ENCODE results near the gene ARIH1.
"Not testable (repeated sequence)": the region's sequence is repeated elsewhere in the genome, so short reads cannot be mapped to it uniquely, and the experiment has no call there.

The ARIH1 gene, protein sequence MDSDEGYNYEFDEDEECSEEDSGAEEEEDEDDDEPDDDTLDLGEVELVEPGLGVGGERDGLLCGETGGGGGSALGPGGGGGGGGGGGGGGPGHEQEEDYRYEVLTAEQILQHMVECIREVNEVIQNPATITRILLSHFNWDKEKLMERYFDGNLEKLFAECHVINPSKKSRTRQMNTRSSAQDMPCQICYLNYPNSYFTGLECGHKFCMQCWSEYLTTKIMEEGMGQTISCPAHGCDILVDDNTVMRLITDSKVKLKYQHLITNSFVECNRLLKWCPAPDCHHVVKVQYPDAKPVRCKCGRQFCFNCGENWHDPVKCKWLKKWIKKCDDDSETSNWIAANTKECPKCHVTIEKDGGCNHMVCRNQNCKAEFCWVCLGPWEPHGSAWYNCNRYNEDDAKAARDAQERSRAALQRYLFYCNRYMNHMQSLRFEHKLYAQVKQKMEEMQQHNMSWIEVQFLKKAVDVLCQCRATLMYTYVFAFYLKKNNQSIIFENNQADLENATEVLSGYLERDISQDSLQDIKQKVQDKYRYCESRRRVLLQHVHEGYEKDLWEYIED
- 69.8 to 119 (median 87.4) reads per million in 18 experiments for total RNA-seq

DNA sequence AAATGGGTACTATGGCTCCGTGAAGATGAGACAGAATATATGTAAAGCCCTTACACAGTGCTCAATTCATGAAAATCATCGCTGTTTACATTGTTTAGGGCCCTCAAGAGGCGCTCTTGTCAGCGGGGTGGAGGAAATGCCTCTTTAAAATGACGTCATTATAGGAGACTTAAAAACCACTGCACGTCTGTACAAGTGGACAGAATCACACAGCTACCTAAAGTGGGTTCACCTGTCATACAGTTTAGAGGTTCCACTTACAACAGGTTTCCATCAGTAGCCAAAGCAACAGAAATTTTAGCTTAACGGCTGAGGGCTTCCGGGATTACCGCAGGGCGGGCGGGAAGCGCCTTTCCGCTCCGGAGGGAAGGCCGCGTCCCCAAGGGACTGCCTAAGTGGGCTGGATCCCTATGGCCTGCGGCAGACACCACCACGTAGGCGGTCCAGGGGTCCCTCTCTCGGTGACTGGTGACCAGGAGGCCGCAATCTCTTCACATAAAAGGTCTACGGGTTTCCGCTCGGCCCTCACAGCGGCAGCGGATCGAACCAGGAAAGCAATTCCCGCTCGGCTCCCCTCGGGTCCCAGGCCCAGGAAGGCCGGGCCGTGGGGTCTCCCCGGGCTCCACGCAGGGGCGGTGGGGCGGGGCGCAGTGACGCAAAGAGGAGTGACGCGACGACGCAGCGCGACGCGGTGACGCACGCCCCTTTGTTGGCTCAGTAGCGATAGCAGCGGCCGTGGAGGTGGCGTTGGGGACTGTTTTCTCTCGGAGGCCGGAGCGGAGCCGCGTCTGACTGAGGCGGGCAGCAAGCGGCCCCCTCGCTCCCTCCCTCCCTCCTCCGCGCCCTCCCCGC lies at the start of gene ARIH1:
Gene ARIH1, plus strand, starts transcription at position 717 of the 852 bp plus-strand sequence. CDS start 310 bp downstream, outside the sequence.
- DNase-seq, result peak; percentile 96 to 97

DNA sequence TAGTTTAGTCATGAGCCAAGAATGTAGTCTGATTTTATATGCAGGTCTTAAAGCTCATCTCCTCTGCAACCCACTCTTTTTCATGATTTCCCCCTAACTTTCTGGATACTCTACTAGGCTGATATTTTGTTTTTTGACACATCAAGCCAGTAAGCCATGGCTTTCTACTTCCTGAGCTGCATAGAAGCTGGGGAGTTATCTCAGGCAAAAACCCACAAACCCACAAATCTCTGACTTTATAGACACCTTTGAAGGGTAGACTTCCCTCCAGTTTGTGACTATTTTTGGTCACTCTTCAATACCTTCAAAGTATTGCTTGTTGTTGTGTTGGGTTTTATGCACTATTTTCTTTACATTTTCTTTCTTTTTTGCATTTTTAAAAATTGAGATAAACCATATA lies 47.4 kb upstream of the ARIH1 start:
- no peak for DNase-seq

DNA sequence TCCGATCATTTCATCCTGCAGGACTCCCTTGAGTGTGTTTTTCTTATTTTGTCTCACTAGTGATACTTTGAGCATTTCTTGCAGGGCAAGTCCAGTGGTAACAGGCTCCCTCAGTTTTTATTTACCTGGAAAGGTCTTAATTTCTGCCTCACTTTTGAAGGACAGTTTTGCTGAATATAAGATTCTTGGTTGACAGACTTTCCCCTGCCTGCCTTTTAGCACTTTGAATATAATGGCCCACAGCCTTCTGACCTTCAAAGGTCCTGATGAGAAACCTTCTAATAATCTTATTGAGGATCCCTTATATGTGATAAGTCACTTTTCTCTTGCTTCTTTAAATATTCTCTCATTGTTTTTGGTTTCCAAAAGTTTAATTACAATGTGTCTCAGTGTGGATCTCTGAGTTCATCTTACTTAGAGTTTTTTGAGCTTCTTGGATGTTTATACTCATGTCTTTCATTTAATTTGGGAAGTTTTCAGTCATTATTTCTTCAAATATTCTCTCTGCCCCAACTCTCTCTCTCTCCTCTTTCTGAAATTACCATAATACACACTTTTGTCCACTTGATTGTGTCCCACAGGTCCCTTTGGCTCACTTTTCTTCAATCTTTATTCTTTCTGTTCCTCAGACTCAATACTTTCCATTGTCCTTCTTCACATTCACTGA lies 36.3 kb upstream of the ARIH1 start:
- DNase-seq, result no peak

DNA sequence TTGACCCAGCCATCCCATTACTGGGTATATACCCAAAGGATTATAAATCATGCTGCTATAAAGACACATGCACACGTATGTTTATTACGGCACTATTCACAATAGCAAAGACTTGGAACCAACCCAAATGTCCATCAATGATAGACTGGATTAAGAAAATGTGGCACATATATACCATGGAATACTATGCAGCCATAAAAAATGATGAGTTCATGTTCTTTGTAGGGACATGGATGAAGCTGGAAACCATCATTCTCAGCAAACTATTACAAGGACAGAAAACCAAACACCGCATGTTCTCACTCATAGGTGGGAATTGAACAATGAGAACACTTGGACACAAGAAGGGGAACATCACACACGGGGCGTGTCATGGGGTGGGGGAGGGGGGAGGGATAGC lies 31.3 kb upstream of the ARIH1 start:
- DNase-seq, result not testable (repeated sequence)

DNA sequence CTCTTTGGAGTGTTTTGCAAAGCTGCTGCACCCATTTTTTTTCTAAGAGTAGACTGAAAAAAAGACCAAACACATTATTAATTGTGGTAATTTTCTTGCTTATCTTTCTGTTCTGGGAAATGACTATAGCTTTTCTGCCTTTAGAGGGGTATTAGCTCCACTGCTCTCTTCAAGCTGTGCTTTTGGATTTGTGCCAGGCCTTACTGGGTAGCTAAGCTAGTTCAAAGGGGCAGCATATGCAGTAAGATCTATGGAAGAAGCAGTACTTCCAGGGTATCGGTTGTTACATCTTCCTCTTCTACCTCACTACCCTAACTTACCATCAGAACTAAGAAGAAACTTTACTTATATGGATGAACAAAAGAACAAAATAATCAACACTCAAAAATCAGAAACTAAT lies 28.7 kb upstream of the ARIH1 start:
- DNase-seq, result no peak

DNA sequence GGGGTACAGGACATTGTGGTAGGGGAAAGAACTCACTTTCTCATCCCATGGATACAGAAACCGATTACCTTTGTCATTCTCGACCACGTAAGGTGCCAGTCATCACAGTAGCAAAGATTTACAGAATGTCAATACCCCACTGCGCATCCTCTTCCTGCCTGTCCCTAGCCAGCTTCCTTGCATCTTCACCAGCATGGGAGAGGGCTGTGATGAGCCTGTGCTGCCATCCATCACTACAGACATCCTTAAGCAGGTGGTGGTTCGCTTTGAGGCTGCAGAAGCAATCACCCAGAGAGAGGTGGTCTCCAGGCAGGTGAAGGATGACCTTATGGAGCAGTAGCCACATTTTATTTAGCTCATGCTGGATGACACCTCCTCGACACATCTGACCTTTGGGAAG lies 23.3 kb upstream of the ARIH1 start:
- DNase-seq, result no peak

DNA sequence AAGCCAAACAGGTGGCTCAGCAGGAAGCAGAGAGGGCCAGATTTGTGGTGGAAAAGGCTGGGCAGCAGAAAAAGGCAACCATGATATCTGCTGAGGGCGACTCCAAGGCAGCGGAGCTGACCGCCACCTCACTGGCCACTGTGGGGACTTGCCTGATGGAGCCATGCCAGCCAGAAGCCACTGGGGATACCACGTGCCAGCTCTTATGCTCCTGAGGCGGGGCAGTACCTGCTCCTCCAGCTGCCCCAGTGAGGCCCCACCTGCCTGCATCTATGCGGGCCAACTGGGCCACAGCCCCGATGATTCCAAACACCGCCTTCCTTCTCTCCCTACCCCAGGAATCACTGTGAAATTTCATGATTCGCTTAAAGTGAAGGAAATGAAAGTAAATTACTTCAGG lies 22.9 kb upstream of the ARIH1 start:
- no peak for DNase-seq

DNA sequence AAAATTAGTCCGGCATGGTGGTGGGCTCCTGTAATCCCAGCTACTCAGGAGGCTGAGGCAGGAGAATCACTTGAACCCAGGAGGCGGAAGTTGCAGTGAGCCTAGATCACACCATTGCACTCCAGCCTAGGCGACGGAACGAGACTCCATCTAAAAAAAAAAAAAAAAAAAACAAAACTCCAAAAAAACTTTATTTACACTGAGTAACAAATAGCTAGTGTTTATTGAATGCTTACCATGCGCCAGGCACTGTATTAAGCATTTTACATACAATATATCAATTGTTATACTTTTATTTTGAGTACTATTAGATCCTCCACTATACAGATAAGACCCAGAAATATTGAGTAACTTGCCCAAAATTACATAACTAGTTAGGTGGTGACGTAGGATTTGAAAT lies 17.4 kb upstream of the ARIH1 start:
- no peak for DNase-seq

DNA sequence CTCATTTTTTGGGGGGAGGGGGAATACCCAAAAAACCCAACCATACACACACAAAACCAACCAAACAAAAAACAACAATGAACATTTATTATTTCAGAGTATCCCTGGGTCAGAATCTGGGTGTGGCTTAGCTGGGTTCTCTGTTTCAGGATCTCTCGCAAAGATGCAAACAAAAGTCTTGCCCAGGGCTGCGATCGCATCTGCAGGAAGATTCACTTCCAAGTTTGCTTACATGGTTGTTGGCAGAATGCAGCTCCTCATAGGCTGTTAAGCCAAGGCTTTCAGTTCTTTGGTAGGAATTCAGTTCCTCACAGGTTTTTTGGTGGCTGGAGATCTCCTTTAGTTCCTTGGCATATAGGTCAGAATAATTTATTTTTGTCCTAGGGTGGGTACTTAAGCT lies 13.7 kb upstream of the ARIH1 start:
- no peak for DNase-seq

DNA sequence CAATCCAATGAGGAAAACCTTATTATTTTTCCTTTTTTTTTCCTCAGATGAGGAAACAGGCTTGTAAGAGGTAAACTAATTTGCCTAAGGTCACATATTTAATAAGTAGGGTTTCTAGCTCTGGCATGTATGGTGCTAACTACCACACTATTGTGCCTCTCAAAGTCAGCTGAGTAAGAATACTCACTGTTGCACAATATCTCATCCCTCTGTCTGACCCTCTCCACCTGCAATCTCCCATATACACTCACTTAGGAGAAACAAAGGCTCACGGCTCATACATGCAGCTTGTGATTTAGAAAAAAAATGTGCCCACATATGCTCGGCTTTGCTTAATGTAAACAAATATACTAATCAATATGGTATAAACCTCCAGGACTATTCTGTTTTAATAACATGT lies 10.4 kb upstream of the ARIH1 start:
- DNase-seq, result no peak

DNA sequence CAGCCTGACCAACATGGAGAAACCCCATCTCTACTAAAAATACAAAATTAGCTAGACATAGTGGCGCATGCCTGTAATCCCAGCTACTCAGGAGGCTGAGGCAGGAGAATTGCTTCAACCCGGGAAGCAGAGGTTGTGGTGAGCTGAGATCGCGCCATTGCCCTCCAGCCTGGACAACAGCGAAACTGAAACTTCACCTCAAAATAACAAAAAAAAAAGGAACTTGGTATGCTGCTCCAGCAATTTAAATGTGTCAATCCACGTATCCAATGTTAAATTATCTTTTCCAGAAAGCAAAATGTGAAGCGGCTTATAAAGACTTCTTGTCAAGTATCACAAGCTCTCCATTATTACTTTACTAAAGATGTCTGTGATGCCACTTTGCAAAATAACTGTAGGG lies 9.9 kb upstream of the ARIH1 start:
- DNase-seq, result peak; percentile 20 to 36

DNA sequence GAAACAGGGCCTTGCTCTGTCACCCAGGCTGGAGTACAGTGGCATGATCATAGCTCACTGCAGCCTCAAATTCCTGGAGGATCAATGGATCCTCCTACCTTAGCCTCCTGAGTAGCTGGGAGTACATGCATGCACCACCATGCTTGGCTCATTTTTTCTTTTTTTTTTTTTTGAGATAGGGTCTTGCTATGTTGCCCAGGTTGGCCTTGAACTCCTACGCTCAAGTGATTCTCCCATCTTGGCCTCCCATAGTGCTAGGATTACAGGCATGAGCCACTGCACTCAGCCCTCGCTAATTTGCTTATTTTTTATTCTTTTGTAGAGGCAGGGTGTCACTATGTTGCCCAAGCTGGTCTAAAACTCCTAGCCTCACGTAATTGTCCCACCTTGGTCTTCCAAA lies 6.0 kb upstream of the ARIH1 start:
- DNase-seq, result no peak

DNA sequence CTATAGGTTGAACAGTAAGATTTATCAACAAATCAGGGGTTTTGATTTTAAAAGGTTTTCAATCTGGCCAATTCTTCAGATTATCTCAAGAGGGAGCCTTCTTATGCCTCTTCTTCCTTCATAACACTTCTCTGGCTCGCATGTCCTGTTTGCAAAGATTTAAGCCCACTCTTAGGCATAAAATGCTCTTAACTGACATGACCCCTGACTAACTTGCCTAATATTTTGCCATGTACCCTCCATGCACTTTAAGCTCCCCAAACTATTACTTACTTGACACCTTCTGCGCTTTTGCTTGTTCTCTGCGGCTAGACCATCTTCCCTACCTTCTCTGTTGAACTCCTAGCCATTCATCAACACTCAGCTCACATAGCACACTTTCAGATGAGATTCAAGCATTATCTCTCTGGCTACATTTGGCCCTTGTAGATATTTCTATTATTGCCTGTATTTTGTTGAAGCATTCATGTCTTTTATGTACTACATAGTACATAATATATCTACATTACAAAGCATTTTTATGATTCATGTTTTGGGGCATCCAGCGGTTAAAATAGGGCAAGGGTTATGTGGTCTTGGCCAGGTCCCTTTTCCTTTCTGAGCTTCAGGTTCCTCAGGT lies 1.0 kb upstream of the ARIH1 start:
- DNase-seq, result peak in 1 of 2 donors; percentile 9

DNA sequence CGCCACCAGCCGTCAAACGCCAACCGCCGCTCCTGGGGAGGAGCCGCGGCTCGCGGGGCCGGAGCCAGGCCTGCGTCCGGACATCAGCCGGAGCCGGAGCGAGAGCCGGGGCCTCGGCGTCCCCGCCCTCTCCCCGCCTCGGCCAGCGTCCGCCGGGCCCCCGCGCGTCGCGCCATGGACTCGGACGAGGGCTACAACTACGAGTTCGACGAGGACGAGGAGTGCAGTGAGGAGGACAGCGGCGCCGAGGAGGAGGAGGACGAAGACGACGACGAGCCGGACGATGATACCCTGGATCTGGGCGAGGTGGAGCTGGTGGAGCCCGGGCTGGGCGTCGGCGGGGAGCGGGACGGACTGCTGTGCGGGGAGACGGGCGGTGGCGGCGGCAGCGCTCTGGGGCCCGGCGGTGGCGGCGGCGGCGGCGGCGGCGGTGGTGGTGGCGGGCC lies 359 bp downstream of the ARIH1 start:
- DNase-seq, result no peak

DNA sequence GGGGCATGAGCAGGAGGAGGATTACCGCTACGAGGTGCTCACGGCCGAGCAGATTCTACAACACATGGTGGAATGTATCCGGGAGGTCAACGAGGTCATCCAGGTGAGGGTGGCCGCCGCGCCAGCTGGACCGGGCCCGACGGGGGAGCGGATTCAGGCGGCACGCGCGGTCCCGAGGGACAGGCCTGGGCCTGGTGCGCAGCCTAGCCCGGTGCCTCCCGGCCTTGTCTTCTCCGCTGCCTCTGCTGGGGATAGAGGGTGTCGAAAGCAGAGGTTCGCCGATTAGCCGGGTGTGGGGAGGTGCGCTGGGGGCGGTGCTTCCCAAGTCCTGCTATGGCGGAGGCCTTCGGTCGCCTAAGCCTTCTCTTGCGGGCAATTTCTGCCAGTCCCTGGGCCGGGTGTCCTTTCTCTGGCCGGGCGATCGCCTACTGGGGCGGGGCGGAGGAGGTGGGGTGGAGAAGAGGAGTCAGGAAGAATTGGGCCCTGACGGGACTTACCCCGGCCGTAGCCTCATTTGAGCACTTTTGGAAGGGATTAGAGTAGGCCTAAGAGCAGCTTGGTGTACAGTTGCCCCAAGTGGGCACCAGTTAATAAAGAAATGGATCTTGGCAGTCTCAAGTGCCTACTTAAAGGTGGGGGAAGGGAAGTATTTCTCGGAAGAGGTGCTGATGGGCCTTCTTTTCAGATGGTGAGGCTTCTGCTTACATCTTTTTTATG lies 940 bp downstream of the ARIH1 start:
- peak; percentile 72 to 81 for DNase-seq

DNA sequence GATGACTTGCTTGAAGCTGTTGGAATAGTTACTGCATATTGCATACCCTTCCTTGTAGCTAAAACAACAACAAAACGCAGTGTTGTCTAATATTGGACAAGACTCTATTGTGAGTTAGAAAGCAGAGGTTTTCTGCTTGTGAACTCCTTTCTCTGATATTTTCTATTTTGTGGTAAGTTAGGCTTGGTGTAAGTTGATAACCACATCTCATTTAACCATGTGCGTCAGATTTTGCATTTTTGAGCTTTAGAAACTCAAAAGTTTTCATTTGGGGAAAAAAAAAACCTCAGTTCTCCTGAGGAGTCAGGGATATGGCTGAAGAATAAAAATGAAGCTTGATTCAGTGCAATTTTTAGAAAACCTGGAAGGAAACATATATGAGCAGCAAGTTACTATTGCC lies 1.5 kb downstream of the ARIH1 start:
- no peak for DNase-seq

DNA sequence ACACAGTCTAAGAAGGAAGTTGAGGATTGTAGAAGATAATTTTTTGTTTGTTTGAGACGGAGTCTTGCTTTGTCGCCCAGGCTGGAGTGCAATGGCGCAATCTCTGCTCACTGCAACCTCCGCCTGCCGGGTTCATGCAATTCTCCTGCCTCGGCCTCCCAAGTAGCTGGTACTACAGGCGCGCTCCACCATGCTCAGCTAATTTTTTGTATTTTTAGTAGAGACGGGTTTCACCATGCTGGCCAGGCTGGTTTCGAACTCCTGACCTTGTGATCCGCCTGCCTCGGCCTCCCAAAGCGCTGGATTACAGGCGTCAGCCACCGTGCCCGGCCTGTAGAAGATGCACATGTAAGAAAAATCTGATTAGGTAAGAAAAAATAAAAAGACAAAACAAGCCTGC lies 2.2 kb downstream of the ARIH1 start:
- DNase-seq, result peak in 1 of 2 donors; percentile 41

DNA sequence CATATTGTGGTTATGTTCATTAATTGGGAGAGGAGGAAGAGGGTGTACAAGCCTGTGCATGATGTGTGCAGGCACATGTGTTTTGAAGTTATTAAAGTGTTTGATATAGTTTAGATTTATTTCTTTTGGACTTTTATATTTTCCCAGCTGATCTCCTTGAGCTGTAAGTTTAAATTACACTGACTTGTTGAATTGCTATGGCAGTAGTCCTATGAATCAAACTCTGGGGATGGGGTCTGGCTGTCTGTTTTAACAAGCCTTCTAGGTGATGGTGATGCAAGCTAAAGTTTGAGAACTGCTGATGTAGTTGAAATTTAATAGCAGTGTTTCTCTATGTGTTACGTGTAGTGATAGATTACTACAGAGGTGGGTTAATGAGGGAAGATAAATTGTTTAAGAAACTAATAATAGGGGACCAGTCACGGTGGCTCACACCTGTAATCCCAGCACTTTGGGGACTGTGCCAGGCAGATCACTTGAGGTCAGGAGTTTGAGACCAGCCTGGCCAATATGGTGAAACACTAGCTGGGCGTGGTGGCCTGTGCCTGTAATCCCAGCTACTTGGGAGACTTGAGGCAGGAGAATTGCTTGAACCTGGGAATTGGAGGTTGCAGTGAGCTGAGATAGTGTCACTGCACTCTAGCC lies 7.0 kb downstream of the ARIH1 start:
- DNase-seq, result no peak

DNA sequence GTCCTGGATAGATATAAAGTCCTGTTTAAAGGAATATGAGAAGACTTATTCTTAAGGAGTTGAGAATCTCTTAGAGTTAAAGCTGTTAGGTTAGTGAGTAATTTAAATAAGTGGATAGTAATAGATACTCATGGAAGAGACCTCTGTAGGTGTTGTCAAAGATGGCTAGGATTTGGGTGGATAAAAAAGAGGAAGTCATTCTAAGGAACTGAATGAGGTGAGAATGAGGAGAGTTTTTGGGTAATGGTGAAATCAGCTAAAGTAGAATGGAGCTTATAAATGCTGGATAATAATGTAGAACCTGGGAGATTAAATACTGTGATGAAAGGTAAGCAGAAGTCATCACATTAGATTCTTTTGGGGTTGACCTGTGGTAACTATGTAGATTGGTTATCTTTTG lies 8.1 kb downstream of the ARIH1 start:
- DNase-seq, result no peak

DNA sequence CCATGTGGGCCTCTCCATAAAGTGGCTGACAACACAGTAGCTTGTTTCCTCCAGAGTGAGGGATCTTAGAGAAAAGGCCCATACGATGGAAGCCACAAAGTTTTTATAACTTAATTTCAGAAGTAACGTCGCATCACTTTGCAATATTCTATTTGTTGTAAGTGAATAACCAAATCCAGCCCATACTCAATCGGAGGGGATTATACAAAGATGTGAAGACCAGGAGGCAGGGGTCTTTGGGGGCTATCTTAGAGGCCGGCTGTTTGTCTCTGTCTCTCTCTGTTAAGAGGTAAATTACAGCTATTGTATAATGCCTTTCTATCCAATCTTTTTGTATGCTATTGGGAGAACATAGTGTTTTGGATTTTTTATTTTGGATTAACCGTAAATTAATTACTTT lies 9.1 kb downstream of the ARIH1 start:
- no peak for DNase-seq

DNA sequence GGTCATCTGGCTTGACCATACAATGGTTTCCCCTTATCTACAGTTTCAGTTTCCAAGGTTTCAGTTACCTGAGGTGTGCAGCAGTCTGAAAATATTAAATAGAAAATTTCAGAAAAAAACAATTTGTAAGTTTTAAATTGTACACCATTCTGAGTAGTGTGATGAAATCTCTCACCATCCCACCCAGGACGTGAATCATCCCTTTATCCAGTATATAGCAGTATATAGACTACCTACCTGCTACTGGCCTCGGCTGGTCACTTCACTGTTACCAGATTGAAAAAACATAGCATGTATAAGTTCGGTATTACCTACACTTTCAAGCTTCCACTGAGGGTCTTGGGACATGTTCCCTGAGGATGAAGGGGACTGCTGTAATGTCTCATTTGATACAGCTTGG lies 12.0 kb downstream of the ARIH1 start:
- DNase-seq, result no peak
